ENCODE results near the gene GABRQ.
"Not testable (repeated sequence)": the region's sequence is repeated elsewhere in the genome, so short reads cannot be mapped to it uniquely, and the experiment has no call there.

GRCh38 chrX:152706500-152706899 is 68.8 kb downstream of the GABRQ start:
- not testable (repeated sequence) for TF ChIP-seq CTCF, POLR2A (IDR thresholded peaks at IDR 0.05)
